GM23338 (cell line): ENCODE measurements around the gene GPR78. TPM values are rescaled to one million over a fixed set of nuclear protein-coding genes. Genes with fewer than 3 reads are reported as not detected.

Source experiments
- ATAC-seq: fragments of 200-7000 bp; cut with Tn5 transposase; 3 replicates; pipeline ENCODE4 v1.9.1; 2020
- DNase-seq: peaks from one replicate; pipeline ENCODE4 v3.0.0-alpha.2; 2015; ENCODE audit warnings: low spot score
- H2AFZ ChIP-seq: fragments of 200-600 bp; sonication (generic); 2 replicates; pipeline ENCODE4 v1.8.0; 2016; ENCODE audit warnings: antibody characterized with exemption, mild to moderate bottlenecking, moderate library complexity
- H3F3A ChIP-seq: fragments of 200-600 bp; sonication (generic); replicated peaks from 2 replicates; pipeline ENCODE4 v1.8.0; 2017; ENCODE audit warnings: antibody characterized with exemption, mixed run types, low read depth
- H3K27ac ChIP-seq: fragments of 200-600 bp; sonication (generic); 2 replicates; pipeline ENCODE4 v1.6.1; 2016; ENCODE audit warnings: low read depth
- H3K27me3 ChIP-seq: fragments of 200-600 bp; sonication (generic); 2 replicates; pipeline ENCODE4 v1.8.0; 2016; ENCODE audit warnings: mild to moderate bottlenecking, mixed run types, moderate library complexity; ENCODE audit not compliant: insufficient read depth
- H3K36me3 ChIP-seq: fragments of 200-600 bp; sonication (generic); 2 replicates; pipeline ENCODE4 v1.8.0; 2016; ENCODE audit warnings: mild to moderate bottlenecking; ENCODE audit not compliant: insufficient read depth
- H3K4me1 ChIP-seq: fragments of 200-600 bp; sonication (generic); 2 replicates; pipeline ENCODE4 v1.8.0; 2016; ENCODE audit warnings: mild to moderate bottlenecking, moderate library complexity; ENCODE audit not compliant: insufficient read depth
- H3K4me2 ChIP-seq: fragments of 200-600 bp; sonication (generic); 2 replicates; pipeline ENCODE4 v1.7.1; 2017; ENCODE audit warnings: mixed run types
- H3K4me3 ChIP-seq: fragments of 200-600 bp; sonication (generic); 2 replicates; pipeline ENCODE4 v1.6.1; 2016; ENCODE audit warnings: mixed run types
- H3K79me2 ChIP-seq: fragments of 200-600 bp; sonication (generic); replicated peaks from 2 replicates; pipeline ENCODE4 v1.8.0; 2017; ENCODE audit warnings: mild to moderate bottlenecking; ENCODE audit not compliant: insufficient read depth
- H3K9me2 ChIP-seq: fragments of 200-600 bp; sonication (generic); 2 replicates; pipeline ENCODE4 v1.8.0; 2017; ENCODE audit not compliant: insufficient read depth
- H4K20me1 ChIP-seq: fragments of 200-600 bp; sonication (generic); replicated peaks from 2 replicates; pipeline ENCODE4 v1.8.0; 2017; ENCODE audit warnings: mild to moderate bottlenecking; ENCODE audit not compliant: insufficient read depth
- H3K27ac Mint-ChIP-seq: 2 replicates; pipeline ENCODE4 v1.8.0; 2020; ENCODE audit warnings: inconsistent platforms, mild to moderate bottlenecking, moderate library complexity, mixed read lengths
- H3K27me3 Mint-ChIP-seq: 3 replicates; pipeline ENCODE4 v1.8.0; 2022; ENCODE audit warnings: low read depth, mild to moderate bottlenecking, moderate library complexity, mixed read lengths, inconsistent platforms; ENCODE audit not compliant: insufficient read depth, poor library complexity
- H3K36me3 Mint-ChIP-seq: 3 replicates; pipeline ENCODE4 v1.8.0; 2021; ENCODE audit warnings: low read depth, mild to moderate bottlenecking, inconsistent platforms, moderate library complexity, mixed read lengths
- H3K4me1 Mint-ChIP-seq: 3 replicates; pipeline ENCODE4 v1.8.0; 2020; ENCODE audit warnings: mild to moderate bottlenecking, inconsistent platforms, mixed read lengths
- H3K4me3 Mint-ChIP-seq: 3 replicates; pipeline ENCODE4 v1.8.0; 2021; ENCODE audit warnings: moderate library complexity, mild to moderate bottlenecking, inconsistent platforms, mixed read lengths
- H3K9me3 Mint-ChIP-seq: 3 replicates; pipeline ENCODE4 v1.8.0; 2020; ENCODE audit warnings: moderate library complexity, mild to moderate bottlenecking, inconsistent platforms, mixed read lengths
- CREB1 ChIP-seq: fragments of 250-450 bp; sonication (Bioruptor Pico); IDR thresholded peaks from 2 replicates; pipeline ENCODE4 v1.5.0; 2020; ENCODE audit warnings: low read depth, mild to moderate bottlenecking, moderate library complexity
- CTCF ChIP-seq, 2 experiments: fragments of 200-600 bp in 1 of 2; sonication (generic) in 1 of 2; conservative IDR thresholded peaks; 2 replicates each; pipeline versions ENCODE4 v1.5.1 to v1.6.1; 2016 to 2017; ENCODE audit warnings: antibody characterized with exemption in 2 of 2, low read depth in 2 of 2, mild to moderate bottlenecking in 2 of 2, moderate library complexity in 1 of 2
- ETS1 ChIP-seq: IDR thresholded peaks from 2 replicates; pipeline ENCODE4 v1.6.1; 2016; ENCODE audit warnings: antibody characterized with exemption
- EZH2 ChIP-seq: fragments of 200-600 bp; sonication (generic); IDR thresholded peaks from one replicate; pipeline ENCODE4 v1.8.0; 2017; ENCODE audit warnings: antibody characterized with exemption, mild to moderate bottlenecking, low read depth; ENCODE audit not compliant: unreplicated experiment
- EZH2phosphoT487 ChIP-seq: fragments of 200-600 bp; sonication (generic); IDR thresholded peaks from one replicate; pipeline ENCODE4 v1.8.1; 2018; ENCODE audit warnings: antibody characterized with exemption; ENCODE audit not compliant: unreplicated experiment
- POLR2AphosphoS5 ChIP-seq: IDR thresholded peaks from 2 replicates; pipeline ENCODE4 v1.6.1; 2016; ENCODE audit warnings: antibody characterized with exemption, low read depth
- STAT1 ChIP-seq: IDR thresholded peaks from one replicate; pipeline ENCODE4 v1.6.1; 2016; ENCODE audit warnings: antibody characterized with exemption; ENCODE audit not compliant: unreplicated experiment
- ZNF462 ChIP-seq: fragments of 250-450 bp; sonication (Bioruptor Pico); IDR thresholded peaks from 2 replicates; pipeline ENCODE4 v1.5.0; 2020; ENCODE audit warnings: mild to moderate bottlenecking, moderate library complexity
- polyA plus RNA-seq: library from polyadenylated mRNA; unstranded; fragments of >200 nt; fragmentation: Nextera tagmentation; extraction: Ambion mirVana; gene quantifications from 2 replicates; pipeline ENCODE4 v1.2.1, GENCODE V29; 2016
- total RNA-seq: library from RNA; depleted of rRNA; stranded (reverse); fragments of >200 nt; shearing (Covaris generic); gene quantifications from 2 replicates; pipeline ENCODE4 v1.2.3, GENCODE V29; 2014

GPR78 gene
- total and polyA plus RNA-seq, 2 experiments from 2014 or later: 0.82 to 2.7 TPM

DNA sequence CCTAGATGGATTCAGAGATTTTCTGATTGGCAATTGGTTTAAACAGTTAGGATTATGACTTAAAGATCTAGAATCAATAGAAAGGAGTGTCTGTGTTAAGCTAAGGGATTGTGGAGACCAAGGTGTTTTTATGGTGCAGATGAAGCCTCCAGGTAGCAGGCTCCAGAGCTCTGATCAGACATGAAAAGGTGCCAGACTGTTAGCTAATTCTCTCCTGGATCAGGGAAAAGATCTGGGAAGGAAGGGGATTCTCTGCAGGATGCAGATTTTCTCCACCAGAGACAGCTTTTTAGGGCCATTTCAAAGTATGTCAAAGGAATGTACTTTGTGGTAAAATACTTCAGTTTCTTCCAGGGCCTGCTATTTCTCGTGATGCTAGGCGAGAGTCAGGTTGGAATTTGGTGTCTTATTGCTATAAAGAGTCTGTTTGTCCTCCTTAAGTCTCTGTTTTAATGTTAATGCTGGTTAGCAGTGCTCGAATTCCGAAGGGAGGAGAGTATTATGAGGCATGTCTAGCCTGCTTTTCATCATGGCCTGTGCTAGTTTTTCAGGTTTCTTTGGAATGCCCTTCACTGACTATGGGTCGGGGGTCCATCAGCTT lies 12.0 kb upstream of the GPR78 start:
- DNase-seq (peak; percentile 93), ATAC-seq (peak; percentile 94)
- peaks cover 9% of the 10 kb centered on the region; the same call in 2 of the 3 replicates for H3K9me3 Mint-ChIP-seq
- Histone ChIP-seq H2AFZ (no peak overlapping the region), H3K4me1 (peaks cover 19% of the 10 kb centered on the region), H3K36me3 (no peaks in the 10 kb centered on the region), H3K27me3 (no peaks in the 10 kb centered on the region), H3K9me2 (no peaks in the 10 kb centered on the region), H3K4me2 (peak overlapping the region; percentile 41), H3F3A (peaks cover 6% of the 10 kb centered on the region; the same call in 1 of the 2 replicates), H3K27ac (peak overlapping the region; percentile 99), H3K79me2 (no peaks in the 10 kb centered on the region), H4K20me1 (no peaks in the 10 kb centered on the region), H3K4me3 (peak overlapping the region; percentile 9; the same call in 1 of the 2 replicates)
- H3K4me3 Mint-ChIP-seq: no peak overlapping the region
- peaks cover 25% of the 10 kb centered on the region for H3K4me1 Mint-ChIP-seq
- TF ChIP-seq POLR2AphosphoS5 (0 out of 2 replicates have a peak, but pooled peaks have one; percentile 18), STAT1 (no peak)
- peak overlapping the region; percentile 97 for H3K27ac Mint-ChIP-seq
- peaks cover 10% of the 10 kb centered on the region for H3K27me3 Mint-ChIP-seq
- H3K36me3 Mint-ChIP-seq: no peaks in the 10 kb centered on the region; the same call in 1 of the 3 replicates

GRCh38 chr4:8570201-8570600 lies 10.0 kb upstream of the GPR78 start:
- H3K27me3 ChIP-seq: no peaks in the 10 kb centered on the region
- Mint-ChIP-seq H3K4me3 (no peak overlapping the region), H3K36me3 (no peaks in the 10 kb centered on the region; the same call in 1 of the 3 replicates), H3K27me3 (peaks cover 10% of the 10 kb centered on the region), H3K27ac (no peak overlapping the region), H3K4me1 (peaks cover 25% of the 10 kb centered on the region), H3K9me3 (peaks cover 9% of the 10 kb centered on the region; the same call in 2 of the 3 replicates)
- DNase-seq: no peak
- no peaks in the 10 kb centered on the region for H3K36me3 ChIP-seq
- ATAC-seq: no peak
- no peaks in the 10 kb centered on the region for H4K20me1 ChIP-seq
- peaks cover 6% of the 10 kb centered on the region; the same call in 1 of the 2 replicates for H3F3A ChIP-seq
- H3K4me1 ChIP-seq: peaks cover 19% of the 10 kb centered on the region
- H3K4me2 ChIP-seq: no peak overlapping the region
- no peaks in the 10 kb centered on the region for H3K79me2 ChIP-seq
- no peak overlapping the region for H3K4me3 ChIP-seq
- H2AFZ ChIP-seq: no peak overlapping the region
- H3K27ac ChIP-seq: no peak overlapping the region
- no peaks in the 10 kb centered on the region for H3K9me2 ChIP-seq
- no peak for TF ChIP-seq EZH2
- no peak for TF ChIP-seq POLR2AphosphoS5
- TF ChIP-seq EZH2phosphoT487: no peak
- no peak for TF ChIP-seq ETS1
- no peak for TF ChIP-seq CREB1 (CRISPR knock-in tag)
- TF ChIP-seq ZNF462 (CRISPR knock-in tag): no peak
- TF ChIP-seq CTCF (conservative IDR thresholded peaks at IDR 0.05; ENCODE audit: low read depth in 2 of 2): no peak
